Measurements from ENCODE around the gene PDZD2.
"Not testable (repeated sequence)": the region's sequence is repeated elsewhere in the genome, so short reads cannot be mapped to it uniquely, and the experiment has no call there.

PDZD2 gene

GRCh38 chr5:31987985-31988710 is 349.2 kb downstream of the PDZD2 start:
- no peak for DNase-seq

- DNase-seq: no peak
Observed at GRCh38 chr5:31990081-31990650, 351.2 kb downstream of the PDZD2 start.

- no peak for DNase-seq
Observed at GRCh38 chr5:31990701-31991110, 351.8 kb downstream of the PDZD2 start.

GRCh38 chr5:31992377-31992776 is 353.4 kb downstream of the PDZD2 start:
- no peak for DNase-seq

- DNase-seq: no peak
Observed at GRCh38 chr5:31993165-31993961, 354.4 kb downstream of the PDZD2 start.

- no peak for DNase-seq
Observed at GRCh38 chr5:31995006-31995405, 356.1 kb downstream of the PDZD2 start.

GRCh38 chr5:31995714-31996113 is 356.8 kb downstream of the PDZD2 start:
- no peak for DNase-seq

GRCh38 chr5:31996909-31997308 is 358.0 kb downstream of the PDZD2 start:
- no peak for DNase-seq

GRCh38 chr5:31999470-31999869 is 360.5 kb downstream of the PDZD2 start:
- DNase-seq: no peak

- no peak for DNase-seq
Observed at GRCh38 chr5:32000731-32001130, 361.8 kb downstream of the PDZD2 start.

GRCh38 chr5:32001284-32001683 is 362.4 kb downstream of the PDZD2 start:
- no peak for DNase-seq

- DNase-seq: no peak
Observed at GRCh38 chr5:32001707-32002106, 362.8 kb downstream of the PDZD2 start.

- no peak for DNase-seq
Observed at GRCh38 chr5:32002755-32003154, 363.8 kb downstream of the PDZD2 start.

GRCh38 chr5:32003981-32004380 is 365.1 kb downstream of the PDZD2 start:
- DNase-seq: no peak

- DNase-seq: no peak
Observed at GRCh38 chr5:32004404-32004803, 365.5 kb downstream of the PDZD2 start.

- no peak for DNase-seq
Observed at GRCh38 chr5:32008746-32009145, 369.8 kb downstream of the PDZD2 start.

GRCh38 chr5:32013658-32014057 is 374.7 kb downstream of the PDZD2 start:
- DNase-seq: no peak

- no peak for DNase-seq
Observed at GRCh38 chr5:32014096-32014745, 375.3 kb downstream of the PDZD2 start.

- not testable (repeated sequence) for DNase-seq
Observed at GRCh38 chr5:32015262-32015661, 376.3 kb downstream of the PDZD2 start.

GRCh38 chr5:32017692-32018367 is 378.9 kb downstream of the PDZD2 start:
- no peak for DNase-seq

- DNase-seq: no peak
Observed at GRCh38 chr5:32018476-32019436, 379.8 kb downstream of the PDZD2 start.

- DNase-seq: no peak
Observed at GRCh38 chr5:32020271-32020670, 381.3 kb downstream of the PDZD2 start.
